Measurements from ENCODE around the gene MTM1. TPM values are rescaled to one million over a fixed set of nuclear protein-coding genes. Genes with fewer than 3 reads are reported as not detected.
A peak's percentile ranks its signal among the peaks of the same experiment; 100 is the strongest.

MTM1 gene
- total RNA-seq, 1 experiment from 2014 or later = 6.4 TPM

- Mint-ChIP-seq H3K4me3 (peak overlapping the region; percentile 73 to 80), H3K27me3 (ENCODE audit: low read depth) (no peaks in the 10 kb centered on the region; the same call in 1 of the 2 replicates), H3K9me3 (peaks cover 66 to 75% of the 10 kb centered on the region in 2 experiments), H3K4me1 (peaks cover 14 to 17% of the 10 kb centered on the region in 2 experiments), H3K27ac (no peak overlapping the region), H3K36me3 (ENCODE audit: insufficient read depth in 1 of 3, low read depth in 3 of 3) (peaks cover 0 to 23% (median 10%) of the 10 kb centered on the region in 3 experiments; a peak in 6 of 7 replicates)
- H3K79me2 ChIP-seq (ENCODE audit: insufficient read depth, low read length) = no peaks in the 10 kb centered on the region; the same call in 1 of the 2 replicates
- peaks cover 9% of the 10 kb centered on the region for H3K23me2 ChIP-seq (ENCODE audit: insufficient read length, low read depth, low read length, poor library complexity, severe bottlenecking)
- no peak for TF ChIP-seq CTCF (conservative IDR thresholded peaks at IDR 0.05)
- H3K4ac ChIP-seq (ENCODE audit: low read depth, low read length) = no peak overlapping the region
- H3K18ac ChIP-seq (ENCODE audit: insufficient read length, low read depth, low read length) = no peak overlapping the region
- WGBS (ENCODE audit: extremely low coverage, insufficient read length, low lambda C conversion rate) = no CpG with 5 or more reads among the region's 42 CpGs
- H3K14ac ChIP-seq (ENCODE audit: insufficient read depth, low read length) = no peak overlapping the region
- no peak overlapping the region for H2BK120ac ChIP-seq (ENCODE audit: low read depth, low read length, poor library complexity, severe bottlenecking)
- no peak overlapping the region for H4K91ac ChIP-seq (ENCODE audit: insufficient read length, low read depth, low read length)
- no peak overlapping the region for H4K8ac ChIP-seq (replicated peaks; ENCODE audit: insufficient read length, low read depth, low read length)
- no peak overlapping the region for H3K9ac ChIP-seq (ENCODE audit: extremely low read depth, insufficient read length, low read length)
- H2BK12ac ChIP-seq (ENCODE audit: insufficient read length, low read depth, low read length) = no peak overlapping the region
- no peaks in the 10 kb centered on the region for H3K27me3 ChIP-seq (ENCODE audit: insufficient read depth, low read length)
- no peaks in the 10 kb centered on the region for H4K20me1 ChIP-seq (ENCODE audit: control insufficient read depth, insufficient read depth, insufficient read length)
- no peaks in the 10 kb centered on the region for H3K79me1 ChIP-seq (ENCODE audit: insufficient read depth, low read depth, low read length, poor library complexity, severe bottlenecking)
- DNase-seq = peak; percentile 68
- no peak overlapping the region for H3K23ac ChIP-seq (ENCODE audit: insufficient read length, low read depth, low read length)
- peaks cover 6% of the 10 kb centered on the region for H3K9me3 ChIP-seq (ENCODE audit: control insufficient read depth, low read depth, low read length)
- H2AK5ac ChIP-seq (ENCODE audit: insufficient read length, low read length) = no peak overlapping the region
- H2BK20ac ChIP-seq (ENCODE audit: low read depth, low read length, poor library complexity, severe bottlenecking) = no peak overlapping the region
- peak overlapping the region; percentile 54 for H3K4me2 ChIP-seq (ENCODE audit: insufficient read depth, insufficient read length, low read length)
- H2BK5ac ChIP-seq (ENCODE audit: insufficient read length, low read length) = no peak overlapping the region
- H2BK15ac ChIP-seq (ENCODE audit: low read depth, low read length) = no peak overlapping the region
- H3K27ac ChIP-seq (ENCODE audit: insufficient read length, low read depth, low read length) = no peak overlapping the region
- H4K5ac ChIP-seq (ENCODE audit: insufficient read length, low read depth, low read length) = no peak overlapping the region
- peaks cover 2% of the 10 kb centered on the region; the same call in 1 of the 2 replicates for H3K4me1 ChIP-seq (ENCODE audit: insufficient read depth, low read length)
- no peak overlapping the region for H2AFZ ChIP-seq (ENCODE audit: low read length)
- no peak overlapping the region for H3K56ac ChIP-seq (ENCODE audit: insufficient read length, low read depth, low read length)
- no peak overlapping the region for H3T11ph ChIP-seq (ENCODE audit: low read length)
These were observed 125.5 kb downstream of the MTM1 start for GRCh38 chrX:150693725-150694574.

Measured in H9 (cell line).